HG03175 (cell line): ENCODE measurements around the gene AIFM3.

Experiments
- ATAC-seq: cut with Tn5 transposase; IDR thresholded peaks from one replicate; pipeline ENCODE4 v1.9.1; 2021; ENCODE audit warnings: mild to moderate bottlenecking, moderate library complexity; ENCODE audit not compliant: unreplicated experiment

AIFM3 gene

GRCh38 chr22:20989323-20990138 lies 22.5 kb downstream of the AIFM3 start:
- ATAC-seq, result no peak

GRCh38 chr22:20990184-20991180 lies 23.4 kb downstream of the AIFM3 start:
- no peak for ATAC-seq

- no peak for ATAC-seq
These were observed 24.4 kb downstream of the AIFM3 start for GRCh38 chr22:20991252-20992055.

- no peak for ATAC-seq
These were observed 25.0 kb downstream of the AIFM3 start for GRCh38 chr22:20992056-20992442.

GRCh38 chr22:20992456-20993303 lies 25.6 kb downstream of the AIFM3 start:
- ATAC-seq, result no peak

- no peak for ATAC-seq
These were observed 26.5 kb downstream of the AIFM3 start for GRCh38 chr22:20993304-20994127.

GRCh38 chr22:20994128-20994901 lies 27.3 kb downstream of the AIFM3 start:
- ATAC-seq, result no peak

- ATAC-seq, result no peak
These were observed 27.8 kb downstream of the AIFM3 start for GRCh38 chr22:20994902-20995241.

GRCh38 chr22:20995329-20996030 lies 28.4 kb downstream of the AIFM3 start:
- ATAC-seq, result no peak

- ATAC-seq, result no peak
These were observed 29.0 kb downstream of the AIFM3 start for GRCh38 chr22:20996031-20996410.

- ATAC-seq, result no peak
These were observed 29.8 kb downstream of the AIFM3 start for GRCh38 chr22:20996598-20997535.

- no peak for ATAC-seq
These were observed 30.6 kb downstream of the AIFM3 start for GRCh38 chr22:20997536-20998257.

GRCh38 chr22:20998411-20999336 lies 31.6 kb downstream of the AIFM3 start:
- ATAC-seq, result no peak

GRCh38 chr22:20999350-21000206 lies 32.5 kb downstream of the AIFM3 start:
- no peak for ATAC-seq
